K562 (cell line): ENCODE results near the gene C1orf167. TPM values are rescaled to one million over a fixed set of nuclear protein-coding genes. Genes with fewer than 3 reads are reported as not detected.
A peak's percentile ranks its signal among the peaks of the same experiment; 100 is the strongest.

Source experiments
- FOXM1 ChIP-seq, 2 experiments: fragments of 450-650 bp in 1 of 2; sonication (generic) in 1 of 2; formaldehyde crosslinking in 1 of 2; IDR thresholded peaks; 2 replicates each; pipeline versions ENCODE4 v1.6.1 to v1.9.0; 2017 to 2022; ENCODE audit warnings: low read depth in 2 of 2, mild to moderate bottlenecking in 2 of 2, missing genetic modification reagents in 1 of 2, moderate library complexity in 1 of 2
- GABPB1 ChIP-seq: sonication (generic); formaldehyde crosslinking; IDR thresholded peaks from 2 replicates; pipeline ENCODE4 v1.8.0; 2022; ENCODE audit warnings: mild to moderate bottlenecking, missing genetic modification reagents
- MITF ChIP-seq: IDR thresholded peaks from 2 replicates; pipeline ENCODE4 v1.6.1; 2014; ENCODE audit warnings: antibody characterized with exemption
- NFE2L1 ChIP-seq: fragments of 450-650 bp; IDR thresholded peaks from 2 replicates; pipeline ENCODE4 v1.6.1; 2016; ENCODE audit warnings: missing genetic modification characterization, low read depth, mild to moderate bottlenecking, missing compliant biosample characterization, moderate library complexity, borderline replicate concordance
- RBBP5 ChIP-seq: fragments of 200-600 bp; sonication (generic); IDR thresholded peaks from 2 replicates; pipeline ENCODE4 v1.6.1; 2012; ENCODE audit warnings: borderline replicate concordance, mild to moderate bottlenecking, low read length, control low read depth, inconsistent platforms; ENCODE audit not compliant: insufficient read depth, poor library complexity, severe bottlenecking
- SMARCC2 ChIP-seq: fragments of 450-650 bp; IDR thresholded peaks from 2 replicates; pipeline ENCODE4 v1.6.1; 2017; ENCODE audit warnings: antibody characterized with exemption, moderate library complexity, mild to moderate bottlenecking, low read depth
- SMC3 ChIP-seq: conservative IDR thresholded peaks from 2 replicates; pipeline ENCODE4 v1.6.1; 2011; ENCODE audit warnings: low read depth, low read length, improper control_type of control experiment; ENCODE audit not compliant: insufficient read depth
- ZNF398 ChIP-seq: fragments of 250-450 bp; sonication (Bioruptor Pico); IDR thresholded peaks from 2 replicates; pipeline ENCODE4 v1.8.0; 2021; ENCODE audit warnings: moderate library complexity, mild to moderate bottlenecking, inconsistent platforms
- polyA plus RNA-seq, 8 experiments: library from polyadenylated mRNA; depleted of rRNA in 4 of 8; stranded (reverse) in 5 of 8; unstranded in 3 of 8; fragments of >200 nt; fragmentation: Nextera tagmentation in 2 of 8; fragmentation: Illumina TruSeq in 1 of 8; extraction: Ambion mirVana in 2 of 8; extraction: Trizol in 1 of 8; gene quantifications; 2 replicates each; pipeline versions ENCODE4 v1.2.1 to v1.2.3, GENCODE V29; 2011 to 2014; ENCODE audit warnings: inconsistent platforms in 1 of 8, missing spikeins in 1 of 8
- total RNA-seq, 7 experiments: library from RNA; depleted of rRNA in 6 of 7; stranded (reverse); fragments of >200 nt in 6 of 7; fragmentation: Illumina TruSeq in 2 of 7; extraction: Trizol in 2 of 7; gene quantifications; 2 replicates each; pipeline versions ENCODE4 v1.2.1 to v1.2.3, GENCODE V29; 2011 to 2021; ENCODE audit warnings: low replicate concordance in 1 of 7
- TF ChIP-seq, protein P1 (sequence below), 3 experiments: IDR thresholded peaks in 2 of 3; conservative IDR thresholded peaks in 1 of 3; 2 replicates each; pipeline ENCODE4 v1.5.1; 2011 to 2012; ENCODE audit warnings: low read length in 3 of 3, mild to moderate bottlenecking in 3 of 3, control low read depth in 2 of 3, improper control_type of control experiment in 1 of 3, inconsistent platforms in 1 of 3, low read depth in 1 of 3, mixed read lengths in 1 of 3, moderate library complexity in 1 of 3; ENCODE audit not compliant: insufficient read depth in 2 of 3
- TF ChIP-seq, protein P2 (sequence below): IDR thresholded peaks from 2 replicates; pipeline ENCODE4 v1.6.1; 2011; ENCODE audit warnings: borderline replicate concordance, low read depth, mild to moderate bottlenecking, moderate library complexity, low read length; ENCODE audit not compliant: insufficient read depth, poor library complexity, severe bottlenecking
- TF ChIP-seq, protein P3 (sequence below): fragments of 200-800 bp; sonication (Bioruptor generic); IDR thresholded peaks from 2 replicates; pipeline ENCODE4 v1.6.1; 2016; ENCODE audit warnings: missing genetic modification characterization, missing compliant biosample characterization

Gene C1orf167
- total and polyA plus RNA-seq, 9 of the 15 experiments (the other 6 are each of a cell fraction or from before 2014, with no cell fraction given), result 0.22 to 0.86 (median 0.31) TPM; not detected in 2

DNA sequence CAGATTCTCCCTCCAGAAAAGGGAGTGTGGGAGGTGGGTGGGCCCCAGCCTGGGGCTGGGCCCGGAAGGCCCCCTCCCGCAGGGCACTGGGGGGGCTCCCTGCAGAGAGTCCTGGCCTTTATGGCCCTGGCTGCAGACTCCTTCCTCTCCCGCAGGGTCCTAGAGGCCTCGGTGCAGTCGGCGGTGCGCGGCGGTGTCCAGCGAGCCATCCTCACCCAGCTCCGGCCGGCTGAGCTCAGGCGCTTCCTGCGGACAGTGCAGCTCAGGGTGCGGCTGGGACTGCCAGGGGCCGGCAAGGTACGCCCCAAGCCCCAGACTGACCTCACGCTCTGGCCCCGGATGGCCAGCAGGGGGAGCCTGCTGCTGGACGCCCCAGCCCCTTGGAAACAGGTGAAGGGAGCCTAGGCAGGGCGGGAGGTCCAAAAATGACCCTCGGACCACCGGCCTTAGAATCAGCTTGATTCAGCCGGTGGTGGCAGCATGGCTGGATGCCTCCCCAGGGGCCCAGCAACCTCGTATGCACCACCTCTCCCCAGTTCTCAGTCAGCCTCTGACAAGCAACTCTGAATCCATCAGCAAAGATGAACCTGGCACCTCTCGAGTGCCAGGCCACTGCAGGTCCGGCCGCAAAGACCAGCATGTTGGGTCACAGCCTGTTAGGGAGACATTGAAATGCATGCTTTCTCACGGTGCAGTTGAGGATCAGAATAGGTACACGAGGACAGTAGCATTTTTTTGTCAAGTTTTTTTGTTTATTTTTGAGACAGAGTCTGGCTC, 23.2 kb downstream of the C1orf167 start (continued):
- no peak for TF ChIP-seq ZNF398 (CRISPR knock-in tag)
- TF ChIP-seq, protein P1, sequence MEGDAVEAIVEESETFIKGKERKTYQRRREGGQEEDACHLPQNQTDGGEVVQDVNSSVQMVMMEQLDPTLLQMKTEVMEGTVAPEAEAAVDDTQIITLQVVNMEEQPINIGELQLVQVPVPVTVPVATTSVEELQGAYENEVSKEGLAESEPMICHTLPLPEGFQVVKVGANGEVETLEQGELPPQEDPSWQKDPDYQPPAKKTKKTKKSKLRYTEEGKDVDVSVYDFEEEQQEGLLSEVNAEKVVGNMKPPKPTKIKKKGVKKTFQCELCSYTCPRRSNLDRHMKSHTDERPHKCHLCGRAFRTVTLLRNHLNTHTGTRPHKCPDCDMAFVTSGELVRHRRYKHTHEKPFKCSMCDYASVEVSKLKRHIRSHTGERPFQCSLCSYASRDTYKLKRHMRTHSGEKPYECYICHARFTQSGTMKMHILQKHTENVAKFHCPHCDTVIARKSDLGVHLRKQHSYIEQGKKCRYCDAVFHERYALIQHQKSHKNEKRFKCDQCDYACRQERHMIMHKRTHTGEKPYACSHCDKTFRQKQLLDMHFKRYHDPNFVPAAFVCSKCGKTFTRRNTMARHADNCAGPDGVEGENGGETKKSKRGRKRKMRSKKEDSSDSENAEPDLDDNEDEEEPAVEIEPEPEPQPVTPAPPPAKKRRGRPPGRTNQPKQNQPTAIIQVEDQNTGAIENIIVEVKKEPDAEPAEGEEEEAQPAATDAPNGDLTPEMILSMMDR (IDR thresholded peaks at IDR 0.05 in 2 of 3, conservative IDR thresholded peaks at IDR 0.05 in 1 of 3; ENCODE audit: insufficient read depth in 2 of 3, low read depth in 1 of 3, low read length in 3 of 3), result peak; percentile 90 to 96 (median 92)
- TF ChIP-seq SMARCC2, result no peak
- peak; percentile 81 for TF ChIP-seq GABPB1 (CRISPR knock-in tag)
- no peak for TF ChIP-seq MITF
- TF ChIP-seq, protein P2, sequence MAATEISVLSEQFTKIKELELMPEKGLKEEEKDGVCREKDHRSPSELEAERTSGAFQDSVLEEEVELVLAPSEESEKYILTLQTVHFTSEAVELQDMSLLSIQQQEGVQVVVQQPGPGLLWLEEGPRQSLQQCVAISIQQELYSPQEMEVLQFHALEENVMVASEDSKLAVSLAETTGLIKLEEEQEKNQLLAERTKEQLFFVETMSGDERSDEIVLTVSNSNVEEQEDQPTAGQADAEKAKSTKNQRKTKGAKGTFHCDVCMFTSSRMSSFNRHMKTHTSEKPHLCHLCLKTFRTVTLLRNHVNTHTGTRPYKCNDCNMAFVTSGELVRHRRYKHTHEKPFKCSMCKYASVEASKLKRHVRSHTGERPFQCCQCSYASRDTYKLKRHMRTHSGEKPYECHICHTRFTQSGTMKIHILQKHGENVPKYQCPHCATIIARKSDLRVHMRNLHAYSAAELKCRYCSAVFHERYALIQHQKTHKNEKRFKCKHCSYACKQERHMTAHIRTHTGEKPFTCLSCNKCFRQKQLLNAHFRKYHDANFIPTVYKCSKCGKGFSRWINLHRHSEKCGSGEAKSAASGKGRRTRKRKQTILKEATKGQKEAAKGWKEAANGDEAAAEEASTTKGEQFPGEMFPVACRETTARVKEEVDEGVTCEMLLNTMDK, result peak; percentile 95
- no peak for TF ChIP-seq NFE2L1
- peak; percentile 79 for TF ChIP-seq SMC3
- TF ChIP-seq, protein P3, sequence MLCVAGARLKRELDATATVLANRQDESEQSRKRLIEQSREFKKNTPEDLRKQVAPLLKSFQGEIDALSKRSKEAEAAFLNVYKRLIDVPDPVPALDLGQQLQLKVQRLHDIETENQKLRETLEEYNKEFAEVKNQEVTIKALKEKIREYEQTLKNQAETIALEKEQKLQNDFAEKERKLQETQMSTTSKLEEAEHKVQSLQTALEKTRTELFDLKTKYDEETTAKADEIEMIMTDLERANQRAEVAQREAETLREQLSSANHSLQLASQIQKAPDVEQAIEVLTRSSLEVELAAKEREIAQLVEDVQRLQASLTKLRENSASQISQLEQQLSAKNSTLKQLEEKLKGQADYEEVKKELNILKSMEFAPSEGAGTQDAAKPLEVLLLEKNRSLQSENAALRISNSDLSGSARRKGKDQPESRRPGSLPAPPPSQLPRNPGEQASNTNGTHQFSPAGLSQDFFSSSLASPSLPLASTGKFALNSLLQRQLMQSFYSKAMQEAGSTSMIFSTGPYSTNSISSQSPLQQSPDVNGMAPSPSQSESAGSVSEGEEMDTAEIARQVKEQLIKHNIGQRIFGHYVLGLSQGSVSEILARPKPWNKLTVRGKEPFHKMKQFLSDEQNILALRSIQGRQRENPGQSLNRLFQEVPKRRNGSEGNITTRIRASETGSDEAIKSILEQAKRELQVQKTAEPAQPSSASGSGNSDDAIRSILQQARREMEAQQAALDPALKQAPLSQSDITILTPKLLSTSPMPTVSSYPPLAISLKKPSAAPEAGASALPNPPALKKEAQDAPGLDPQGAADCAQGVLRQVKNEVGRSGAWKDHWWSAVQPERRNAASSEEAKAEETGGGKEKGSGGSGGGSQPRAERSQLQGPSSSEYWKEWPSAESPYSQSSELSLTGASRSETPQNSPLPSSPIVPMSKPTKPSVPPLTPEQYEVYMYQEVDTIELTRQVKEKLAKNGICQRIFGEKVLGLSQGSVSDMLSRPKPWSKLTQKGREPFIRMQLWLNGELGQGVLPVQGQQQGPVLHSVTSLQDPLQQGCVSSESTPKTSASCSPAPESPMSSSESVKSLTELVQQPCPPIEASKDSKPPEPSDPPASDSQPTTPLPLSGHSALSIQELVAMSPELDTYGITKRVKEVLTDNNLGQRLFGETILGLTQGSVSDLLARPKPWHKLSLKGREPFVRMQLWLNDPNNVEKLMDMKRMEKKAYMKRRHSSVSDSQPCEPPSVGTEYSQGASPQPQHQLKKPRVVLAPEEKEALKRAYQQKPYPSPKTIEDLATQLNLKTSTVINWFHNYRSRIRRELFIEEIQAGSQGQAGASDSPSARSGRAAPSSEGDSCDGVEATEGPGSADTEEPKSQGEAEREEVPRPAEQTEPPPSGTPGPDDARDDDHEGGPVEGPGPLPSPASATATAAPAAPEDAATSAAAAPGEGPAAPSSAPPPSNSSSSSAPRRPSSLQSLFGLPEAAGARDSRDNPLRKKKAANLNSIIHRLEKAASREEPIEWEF (CRISPR knock-in tag), result no peak
- TF ChIP-seq RBBP5, result no peak
- no peak for TF ChIP-seq FOXM1 (IDR thresholded peaks at IDR 0.05; ENCODE audit: low read depth)
- 0 out of 2 replicates have a peak, but pooled peaks have one; percentile 63 for TF ChIP-seq FOXM1 (CRISPR knock-in tag; IDR thresholded peaks at IDR 0.05; ENCODE audit: low read depth)
